GM19463 (cell line): ENCODE measurements around the gene CRMP1.
"Not testable (repeated sequence)": the region's sequence is repeated elsewhere in the genome, so short reads cannot be mapped to it uniquely, and the experiment has no call there.

Experiments used
- ATAC-seq: cut with Tn5 transposase; IDR thresholded peaks from one replicate; pipeline ENCODE4 v1.9.1; 2021; ENCODE audit warnings: mild to moderate bottlenecking, moderate library complexity; ENCODE audit not compliant: unreplicated experiment

CRMP1 gene

GRCh38 chr4:5825321-5826041 lies 67.4 kb downstream of the CRMP1 start:
- ATAC-seq, result no peak

- ATAC-seq, result no peak
Measured at GRCh38 chr4:5824635-5825034, 68.3 kb downstream of the CRMP1 start.

GRCh38 chr4:5824227-5824626 lies 68.7 kb downstream of the CRMP1 start:
- ATAC-seq, result no peak

- ATAC-seq, result no peak
Measured at GRCh38 chr4:5823542-5824211, 69.2 kb downstream of the CRMP1 start.

- ATAC-seq, result no peak
Measured at GRCh38 chr4:5822619-5823018, 70.3 kb downstream of the CRMP1 start.

- ATAC-seq, result no peak
Measured at GRCh38 chr4:5821665-5822358, 71.1 kb downstream of the CRMP1 start.

GRCh38 chr4:5816851-5817375 lies 76.0 kb downstream of the CRMP1 start:
- ATAC-seq, result no peak

GRCh38 chr4:5816101-5816500 lies 76.8 kb downstream of the CRMP1 start:
- no peak for ATAC-seq

GRCh38 chr4:5815641-5816040 lies 77.2 kb downstream of the CRMP1 start:
- ATAC-seq, result no peak

GRCh38 chr4:5814421-5814820 lies 78.5 kb downstream of the CRMP1 start:
- no peak for ATAC-seq

GRCh38 chr4:5813882-5814255 lies 79.0 kb downstream of the CRMP1 start:
- no peak for ATAC-seq

GRCh38 chr4:5812506-5813229 lies 80.2 kb downstream of the CRMP1 start:
- no peak for ATAC-seq

- ATAC-seq, result not testable (repeated sequence)
Measured at GRCh38 chr4:5812057-5812456, 80.8 kb downstream of the CRMP1 start.

- ATAC-seq, result no peak
Measured at GRCh38 chr4:5810770-5811430, 82.0 kb downstream of the CRMP1 start.

- ATAC-seq, result no peak
Measured at GRCh38 chr4:5810151-5810550, 82.7 kb downstream of the CRMP1 start.

GRCh38 chr4:5809216-5809776 lies 83.6 kb downstream of the CRMP1 start:
- no peak for ATAC-seq

- ATAC-seq, result no peak
Measured at GRCh38 chr4:5808081-5808741, 84.7 kb downstream of the CRMP1 start.

- ATAC-seq, result no peak
Measured at GRCh38 chr4:5805270-5805669, 87.6 kb downstream of the CRMP1 start.

GRCh38 chr4:5804656-5805055 lies 88.2 kb downstream of the CRMP1 start:
- no peak for ATAC-seq

GRCh38 chr4:5802565-5802964 lies 90.3 kb downstream of the CRMP1 start:
- no peak for ATAC-seq
